ENCODE measurements around the gene MPG.

MPG gene

DNA sequence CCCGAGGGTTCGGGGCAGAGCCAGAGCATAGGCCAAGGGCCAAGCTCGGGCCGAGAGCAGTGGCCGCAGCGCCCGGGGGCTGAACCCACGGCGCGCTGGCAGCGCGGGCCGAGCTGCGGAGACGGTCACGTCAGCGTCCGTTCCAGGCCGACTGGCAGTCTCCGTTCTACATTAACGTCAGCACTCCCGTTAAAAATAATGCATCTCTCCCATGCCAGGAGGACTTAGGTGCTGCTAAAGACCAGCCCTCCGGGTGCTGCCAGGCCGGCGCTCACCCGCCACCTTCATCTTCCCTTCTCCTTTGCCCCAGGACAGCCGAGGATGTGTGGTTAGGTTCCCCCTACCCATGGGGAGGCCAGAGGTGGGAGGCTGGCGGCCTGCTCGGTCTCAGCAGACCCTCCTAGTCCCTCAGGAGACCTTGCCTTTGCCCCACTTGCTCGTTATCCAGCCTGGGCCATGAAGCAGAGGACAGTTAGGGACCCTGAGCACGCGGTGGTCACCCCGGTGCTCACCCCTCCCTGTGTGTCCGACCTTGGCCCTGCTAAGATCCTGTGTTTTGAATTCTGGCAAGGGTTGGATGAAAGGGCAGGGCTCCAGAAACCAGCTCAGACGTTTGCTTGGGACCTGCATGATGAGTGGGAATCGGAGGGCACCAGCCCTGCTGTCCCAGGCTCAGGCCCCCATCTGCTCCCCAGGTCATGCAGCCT lies 572 bp downstream of the MPG start:
- Histone ChIP-seq H3K36me3 (ENCODE audit: control insufficient read depth in 1 of 2, insufficient read depth in 2 of 2, low read length in 2 of 2) (peaks cover 0 to 14% of the 10 kb centered on the region in 2 donors), H3K4me3 (ENCODE audit: low read depth in 1 of 2, low read length in 2 of 2) (peak overlapping the region; percentile 70 to 75), H3K4me1 (ENCODE audit: control insufficient read depth in 1 of 2, insufficient read depth in 2 of 2, low read length in 2 of 2) (peaks cover 14 to 33% of the 10 kb centered on the region in 2 donors)

DNA sequence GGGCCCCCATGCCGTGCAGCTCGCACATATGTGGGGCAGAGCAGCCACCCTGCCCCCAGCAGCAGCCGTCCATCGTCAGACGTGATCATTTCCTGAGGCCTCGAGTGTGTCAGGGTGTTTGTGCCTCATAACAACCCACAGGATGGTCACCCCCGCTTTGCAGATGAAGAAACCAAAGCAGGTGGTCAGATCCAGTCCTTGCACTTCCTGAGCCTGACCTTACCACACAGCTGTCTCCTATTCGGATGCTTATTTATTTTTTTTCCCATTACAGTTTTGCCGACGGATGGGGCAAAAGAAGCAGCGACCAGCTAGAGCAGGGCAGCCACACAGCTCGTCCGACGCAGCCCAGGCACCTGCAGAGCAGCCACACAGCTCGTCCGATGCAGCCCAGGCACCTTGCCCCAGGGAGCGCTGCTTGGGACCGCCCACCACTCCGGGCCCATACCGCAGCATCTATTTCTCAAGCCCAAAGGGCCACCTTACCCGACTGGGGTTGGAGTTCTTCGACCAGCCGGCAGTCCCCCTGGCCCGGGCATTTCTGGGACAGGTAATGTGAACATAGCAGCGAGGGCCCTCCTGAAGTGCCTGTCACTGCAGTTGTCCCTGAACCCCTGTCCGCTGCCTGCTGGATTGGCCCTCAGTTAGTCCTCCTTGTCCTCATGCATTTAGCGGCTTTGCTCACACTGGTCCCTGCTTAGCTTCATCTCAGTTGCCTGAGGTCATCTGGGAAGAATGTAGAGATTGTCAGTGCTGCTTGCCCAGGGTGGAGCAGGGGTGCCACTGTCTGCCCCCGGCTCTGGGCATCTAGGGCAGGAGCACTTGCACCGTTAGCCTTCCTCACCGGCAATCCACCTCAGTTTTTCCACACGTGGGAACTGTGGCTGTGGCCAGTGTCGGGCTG lies 1.4 kb downstream of the MPG start:
- Histone ChIP-seq H3K4me1 (ENCODE audit: control insufficient read depth in 1 of 2, insufficient read depth in 2 of 2, low read length in 2 of 2) (peaks cover 14 to 37% of the 10 kb centered on the region in 2 donors), H3K4me3 (ENCODE audit: low read depth in 1 of 2, low read length in 2 of 2) (peak overlapping the region; percentile 70 to 75), H3K27ac (ENCODE audit: low read length) (peak overlapping the region; percentile 75), H3K36me3 (ENCODE audit: control insufficient read depth in 1 of 2, insufficient read depth in 2 of 2, low read length in 2 of 2) (peaks cover 0 to 14% of the 10 kb centered on the region in 2 donors), H3K27me3 (ENCODE audit: low read depth, low read length) (no peaks in the 10 kb centered on the region), H3K9me3 (ENCODE audit: control insufficient read depth in 1 of 2, low read length in 2 of 2) (no peaks in the 10 kb centered on the region)

More for the DNA sequence above, 572 bp downstream of the MPG start:
- Histone ChIP-seq H3K27me3 (ENCODE audit: low read depth, low read length) (no peaks in the 10 kb centered on the region), H3K9me3 (ENCODE audit: control insufficient read depth in 1 of 2, low read length in 2 of 2) (no peaks in the 10 kb centered on the region), H3K27ac (ENCODE audit: low read length) (peak overlapping the region; percentile 75)

DNA sequence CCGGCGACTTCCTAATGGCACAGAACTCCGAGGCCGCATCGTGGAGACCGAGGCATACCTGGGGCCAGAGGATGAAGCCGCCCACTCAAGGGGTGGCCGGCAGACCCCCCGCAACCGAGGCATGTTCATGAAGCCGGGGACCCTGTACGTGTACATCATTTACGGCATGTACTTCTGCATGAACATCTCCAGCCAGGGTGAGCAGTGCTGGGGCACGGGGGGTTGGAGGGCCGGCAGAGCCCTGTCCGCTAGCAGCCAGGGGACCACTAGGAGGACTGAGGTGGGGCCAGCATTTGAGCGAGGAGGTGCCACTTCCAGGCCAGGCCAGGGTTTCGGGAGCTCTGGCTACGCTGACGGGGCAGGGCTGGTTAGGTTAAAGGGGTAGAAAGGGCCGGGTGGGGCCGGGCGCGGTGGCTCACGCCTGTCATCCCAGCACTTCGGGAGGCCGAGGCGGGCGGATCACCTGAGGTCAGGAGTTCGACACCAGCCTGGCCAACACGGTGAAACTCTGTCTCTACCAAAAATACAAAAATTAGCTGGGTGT lies 5.1 kb downstream of the MPG start:
- Histone ChIP-seq H3K27me3 (ENCODE audit: low read depth, low read length) (no peaks in the 10 kb centered on the region), H3K4me1 (ENCODE audit: control insufficient read depth in 1 of 2, insufficient read depth in 2 of 2, low read length in 2 of 2) (peaks cover 14 to 26% of the 10 kb centered on the region in 2 donors), H3K9me3 (ENCODE audit: control insufficient read depth in 1 of 2, low read length in 2 of 2) (no peaks in the 10 kb centered on the region), H3K4me3 (ENCODE audit: low read depth in 1 of 2, low read length in 2 of 2) (no peak overlapping the region), H3K27ac (ENCODE audit: low read length) (no peak overlapping the region), H3K36me3 (ENCODE audit: control insufficient read depth in 1 of 2, insufficient read depth in 2 of 2, low read length in 2 of 2) (peaks cover 8 to 36% of the 10 kb centered on the region in 2 donors)

DNA sequence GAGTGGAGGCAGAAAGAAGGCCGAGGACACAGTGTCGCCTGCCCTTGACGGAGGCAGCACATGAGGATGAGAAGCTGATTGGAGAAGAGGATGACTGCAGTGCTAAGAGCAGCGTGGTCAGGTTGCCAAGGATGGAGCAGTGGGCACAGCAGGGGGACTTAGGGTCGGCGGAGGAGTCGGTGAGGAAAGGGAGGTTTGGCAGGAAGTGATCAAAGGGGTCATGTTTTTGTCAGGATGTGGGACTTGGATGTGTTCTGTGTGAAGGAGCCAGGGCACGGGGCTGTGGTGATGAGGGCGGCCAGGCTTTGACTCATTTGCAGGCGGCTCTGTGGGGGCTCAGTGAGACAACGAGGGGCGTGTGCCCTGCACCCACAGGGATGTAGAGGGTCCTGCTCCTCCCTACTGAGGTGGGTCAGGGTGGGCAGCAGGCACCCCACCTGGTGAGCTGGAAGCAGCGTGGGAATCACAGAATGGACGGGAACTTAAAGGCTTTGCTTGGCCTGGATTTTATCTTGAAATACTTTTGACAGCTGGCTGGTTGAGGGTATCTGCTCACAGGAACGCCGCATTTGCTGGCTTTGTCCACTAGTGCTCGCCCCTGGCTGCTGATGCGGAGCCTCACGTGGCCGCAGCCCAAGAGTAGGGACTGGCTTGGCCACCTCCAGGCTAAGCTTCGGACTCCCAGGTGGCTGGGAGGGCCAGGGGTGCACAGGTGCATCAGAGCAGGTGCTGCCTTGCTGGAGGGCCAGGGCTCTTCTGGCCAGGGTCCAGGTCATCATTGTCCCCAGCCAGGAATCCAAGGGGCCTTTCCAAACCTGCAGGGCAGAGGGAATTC lies 6.0 kb downstream of the MPG start:
- Histone ChIP-seq H3K4me1 (ENCODE audit: control insufficient read depth in 1 of 2, insufficient read depth in 2 of 2, low read length in 2 of 2) (peaks cover 9 to 20% of the 10 kb centered on the region in 2 donors), H3K27me3 (ENCODE audit: low read depth, low read length) (no peaks in the 10 kb centered on the region), H3K4me3 (ENCODE audit: low read depth in 1 of 2, low read length in 2 of 2) (no peak overlapping the region), H3K36me3 (ENCODE audit: control insufficient read depth in 1 of 2, insufficient read depth in 2 of 2, low read length in 2 of 2) (peaks cover 13 to 40% of the 10 kb centered on the region in 2 donors), H3K9me3 (ENCODE audit: control insufficient read depth in 1 of 2, low read length in 2 of 2) (no peaks in the 10 kb centered on the region), H3K27ac (ENCODE audit: low read length) (no peak overlapping the region)

DNA sequence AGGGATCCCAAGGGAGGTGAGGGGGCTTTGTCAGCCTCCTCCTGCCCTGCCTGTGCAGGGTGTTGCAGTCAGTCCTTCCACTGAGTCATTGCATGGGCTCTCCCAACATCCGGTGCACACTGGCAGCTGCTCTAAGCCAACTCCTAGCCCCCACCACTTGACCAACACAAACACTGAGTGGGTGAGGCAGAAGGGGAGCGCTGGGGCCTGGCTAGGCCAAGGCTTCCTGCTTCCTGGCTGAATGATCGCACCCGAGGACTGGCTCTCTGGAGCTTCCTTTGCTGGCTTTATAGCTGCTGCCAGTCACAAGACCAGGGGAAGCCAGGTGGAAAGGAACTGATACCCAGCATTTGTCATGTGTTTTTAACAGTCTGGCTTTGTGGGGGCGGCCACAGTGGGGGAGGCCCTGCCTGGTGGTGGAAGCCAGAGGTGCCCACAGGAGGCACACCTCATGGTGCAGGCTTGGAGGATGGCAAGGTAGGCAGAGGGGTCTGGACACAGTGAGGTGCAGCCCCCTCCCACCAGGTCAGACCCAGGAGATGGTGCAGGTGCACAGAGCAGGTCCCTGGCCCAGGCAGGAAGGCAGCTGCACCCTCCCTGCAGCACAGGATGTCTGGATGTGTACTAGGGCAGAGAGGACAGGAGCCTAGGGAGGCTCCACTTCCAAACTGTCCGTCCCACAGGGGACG lies 6.8 kb downstream of the MPG start:
- Histone ChIP-seq H3K36me3 (ENCODE audit: control insufficient read depth in 1 of 2, insufficient read depth in 2 of 2, low read length in 2 of 2) (peaks cover 13 to 43% of the 10 kb centered on the region in 2 donors), H3K27ac (ENCODE audit: low read length) (peak overlapping the region; percentile 23), H3K4me3 (ENCODE audit: low read depth in 1 of 2, low read length in 2 of 2) (no peak overlapping the region), H3K4me1 (ENCODE audit: control insufficient read depth in 1 of 2, insufficient read depth in 2 of 2, low read length in 2 of 2) (peaks cover 7 to 18% of the 10 kb centered on the region in 2 donors), H3K27me3 (ENCODE audit: low read depth, low read length) (no peaks in the 10 kb centered on the region), H3K9me3 (ENCODE audit: control insufficient read depth in 1 of 2, low read length in 2 of 2) (no peaks in the 10 kb centered on the region)

DNA sequence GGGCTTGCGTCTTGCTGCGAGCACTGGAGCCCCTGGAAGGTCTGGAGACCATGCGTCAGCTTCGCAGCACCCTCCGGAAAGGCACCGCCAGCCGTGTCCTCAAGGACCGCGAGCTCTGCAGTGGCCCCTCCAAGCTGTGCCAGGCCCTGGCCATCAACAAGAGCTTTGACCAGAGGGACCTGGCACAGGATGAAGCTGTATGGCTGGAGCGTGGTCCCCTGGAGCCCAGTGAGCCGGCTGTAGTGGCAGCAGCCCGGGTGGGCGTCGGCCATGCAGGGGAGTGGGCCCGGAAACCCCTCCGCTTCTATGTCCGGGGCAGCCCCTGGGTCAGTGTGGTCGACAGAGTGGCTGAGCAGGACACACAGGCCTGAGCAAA lies 7.4 kb downstream of the MPG start:
- peaks cover 7 to 18% of the 10 kb centered on the region in 2 donors for H3K4me1 ChIP-seq (ENCODE audit: control insufficient read depth in 1 of 2, insufficient read depth in 2 of 2, low read length in 2 of 2)
- peaks cover 13 to 44% of the 10 kb centered on the region in 2 donors for H3K36me3 ChIP-seq (ENCODE audit: control insufficient read depth in 1 of 2, insufficient read depth in 2 of 2, low read length in 2 of 2)
- H3K4me3 ChIP-seq (ENCODE audit: low read depth in 1 of 2, low read length in 2 of 2), result no peak overlapping the region
- no peaks in the 10 kb centered on the region for H3K9me3 ChIP-seq (ENCODE audit: control insufficient read depth in 1 of 2, low read length in 2 of 2)
- no peaks in the 10 kb centered on the region for H3K27me3 ChIP-seq (ENCODE audit: low read depth, low read length)
- H3K27ac ChIP-seq (ENCODE audit: low read length), result no peak overlapping the region

DNA sequence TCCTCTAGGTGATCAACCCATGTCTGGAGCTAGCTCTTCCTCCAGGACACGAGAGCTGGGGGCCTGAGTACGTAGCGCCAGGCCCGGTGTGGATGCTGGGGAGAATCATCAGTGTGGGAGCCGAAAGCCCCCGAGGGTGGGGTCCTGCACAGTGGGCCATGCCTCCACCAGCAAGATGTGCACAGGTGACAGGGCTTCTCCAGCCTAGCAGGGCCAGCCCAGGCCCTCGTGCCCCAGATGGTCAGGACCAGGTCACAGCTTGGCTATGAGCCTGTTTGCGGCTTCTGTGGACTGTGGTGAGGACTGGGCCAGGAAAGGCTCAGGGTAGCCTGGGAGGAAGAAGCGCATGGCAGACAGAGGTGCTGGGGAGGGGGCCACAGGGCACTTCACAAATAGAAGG lies 7.8 kb downstream of the MPG start:
- H3K27ac ChIP-seq (ENCODE audit: low read length), result no peak overlapping the region
- peaks cover 7 to 18% of the 10 kb centered on the region in 2 donors for H3K4me1 ChIP-seq (ENCODE audit: control insufficient read depth in 1 of 2, insufficient read depth in 2 of 2, low read length in 2 of 2)
- no peak overlapping the region for H3K4me3 ChIP-seq (ENCODE audit: low read depth in 1 of 2, low read length in 2 of 2)
- no peaks in the 10 kb centered on the region for H3K27me3 ChIP-seq (ENCODE audit: low read depth, low read length)
- H3K36me3 ChIP-seq (ENCODE audit: control insufficient read depth in 1 of 2, insufficient read depth in 2 of 2, low read length in 2 of 2), result peaks cover 13 to 43% of the 10 kb centered on the region in 2 donors
- no peaks in the 10 kb centered on the region for H3K9me3 ChIP-seq (ENCODE audit: control insufficient read depth in 1 of 2, low read length in 2 of 2)

DNA sequence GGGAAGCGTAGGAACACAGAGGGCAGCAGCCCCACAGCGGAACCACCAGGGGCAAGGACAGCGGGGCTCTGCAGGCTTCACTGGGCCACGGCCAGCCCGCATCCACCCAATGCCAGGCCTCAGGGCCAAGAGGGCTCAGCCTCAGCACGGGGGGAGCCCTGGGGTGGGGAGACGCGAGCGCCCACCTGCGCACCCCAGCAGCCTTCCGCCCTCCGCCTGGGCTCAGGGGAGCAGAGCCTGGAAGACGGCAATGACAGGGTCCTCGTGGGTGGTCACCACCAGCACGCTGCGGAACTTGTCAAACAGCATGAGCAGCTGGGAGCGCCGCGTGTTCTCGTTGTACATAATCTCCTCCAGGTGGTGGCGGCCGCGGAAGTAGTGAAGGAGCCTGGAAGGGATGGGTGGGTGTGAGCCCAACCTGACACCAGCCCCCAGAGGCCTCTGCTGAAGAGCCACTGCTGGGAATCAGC lies 8.5 kb downstream of the MPG start:
- Histone ChIP-seq H3K27ac (ENCODE audit: low read length) (no peak overlapping the region), H3K36me3 (ENCODE audit: control insufficient read depth in 1 of 2, insufficient read depth in 2 of 2, low read length in 2 of 2) (peaks cover 13 to 41% of the 10 kb centered on the region in 2 donors)

DNA sequence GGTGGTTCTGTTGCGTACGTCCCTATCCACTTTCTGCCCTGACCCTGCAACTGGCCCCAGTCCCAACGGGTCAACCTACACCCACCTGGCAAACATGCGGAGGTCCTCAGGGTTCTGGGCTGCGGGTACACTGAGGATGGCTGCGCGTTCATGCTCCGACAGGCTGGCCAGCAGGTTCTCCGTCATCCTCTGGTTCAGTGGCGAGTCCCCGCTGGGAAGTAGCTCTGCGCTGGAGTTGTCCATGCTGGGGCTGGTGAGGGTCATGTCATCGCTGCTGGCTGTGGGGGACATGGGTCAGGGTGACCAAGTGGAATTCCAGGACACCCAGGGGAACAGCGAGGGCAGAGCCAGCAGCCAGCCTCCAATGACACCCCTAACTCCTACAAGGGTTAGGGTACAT lies 10.6 kb downstream of the MPG start:
- Histone ChIP-seq H3K4me1 (ENCODE audit: control insufficient read depth in 1 of 2, insufficient read depth in 2 of 2, low read length in 2 of 2) (peaks cover 7 to 21% of the 10 kb centered on the region in 2 donors), H3K9me3 (ENCODE audit: control insufficient read depth in 1 of 2, low read length in 2 of 2) (no peaks in the 10 kb centered on the region), H3K27ac (ENCODE audit: low read length) (no peak overlapping the region), H3K36me3 (ENCODE audit: control insufficient read depth in 1 of 2, insufficient read depth in 2 of 2, low read length in 2 of 2) (peaks cover 18 to 47% of the 10 kb centered on the region in 2 donors), H3K27me3 (ENCODE audit: low read depth, low read length) (no peaks in the 10 kb centered on the region), H3K4me3 (ENCODE audit: low read depth in 1 of 2, low read length in 2 of 2) (no peak overlapping the region)

More for the DNA sequence above, 8.5 kb downstream of the MPG start:
- Histone ChIP-seq H3K9me3 (ENCODE audit: control insufficient read depth in 1 of 2, low read length in 2 of 2) (no peaks in the 10 kb centered on the region), H3K27me3 (ENCODE audit: low read depth, low read length) (no peaks in the 10 kb centered on the region), H3K4me3 (ENCODE audit: low read depth in 1 of 2, low read length in 2 of 2) (no peak overlapping the region), H3K4me1 (ENCODE audit: control insufficient read depth in 1 of 2, insufficient read depth in 2 of 2, low read length in 2 of 2) (peaks cover 7 to 18% of the 10 kb centered on the region in 2 donors)
